ENCODE results near the gene SLAMF9.

The SLAMF9 gene

GRCh38 chr1:159933347-159933746, 20.7 kb downstream of the SLAMF9 start:
- no peak for TF ChIP-seq CTCF (IDR thresholded peaks at IDR 0.05; ENCODE audit: extremely low read depth, missing control alignments)
- no peak for DNase-seq (ENCODE audit: low spot score)

- no peak for TF ChIP-seq CTCF (IDR thresholded peaks at IDR 0.05; ENCODE audit: extremely low read depth, missing control alignments)
- no peak for DNase-seq (ENCODE audit: low spot score)
Measured at GRCh38 chr1:159932296-159933285, 21.4 kb downstream of the SLAMF9 start.

- DNase-seq (ENCODE audit: low spot score): no peak
- TF ChIP-seq CTCF (IDR thresholded peaks at IDR 0.05; ENCODE audit: extremely low read depth, missing control alignments): no peak
Measured at GRCh38 chr1:159931795-159932173, 22.3 kb downstream of the SLAMF9 start.

- no peak for DNase-seq (ENCODE audit: low spot score)
- TF ChIP-seq CTCF (IDR thresholded peaks at IDR 0.05; ENCODE audit: extremely low read depth, missing control alignments): no peak
Measured at GRCh38 chr1:159931101-159931794, 22.8 kb downstream of the SLAMF9 start.

GRCh38 chr1:159930634-159931033, 23.4 kb downstream of the SLAMF9 start:
- no peak for TF ChIP-seq CTCF (IDR thresholded peaks at IDR 0.05; ENCODE audit: extremely low read depth, missing control alignments)
- no peak for DNase-seq (ENCODE audit: low spot score)

GRCh38 chr1:159930216-159930615, 23.8 kb downstream of the SLAMF9 start:
- no peak for TF ChIP-seq CTCF (IDR thresholded peaks at IDR 0.05; ENCODE audit: extremely low read depth, missing control alignments)
- DNase-seq (ENCODE audit: low spot score): no peak
